HG03460 (cell line): ENCODE data around the gene SSBP4.
A peak's percentile ranks its signal among the peaks of the same experiment; 100 is the strongest.

Source experiments
- ATAC-seq: cut with Tn5 transposase; IDR thresholded peaks from one replicate; pipeline ENCODE4 v1.9.1; 2021; ENCODE audit not compliant: unreplicated experiment

The SSBP4 gene

GRCh38 chr19:18431351-18432197, 12.4 kb downstream of the SSBP4 start:
- no peak for ATAC-seq

- no peak for ATAC-seq
Measured at GRCh38 chr19:18432275-18433014, 13.2 kb downstream of the SSBP4 start.

- ATAC-seq = no peak
Measured at GRCh38 chr19:18433015-18433691, 14.0 kb downstream of the SSBP4 start.

- no peak for ATAC-seq
Measured at GRCh38 chr19:18433735-18434398, 14.7 kb downstream of the SSBP4 start.

- no peak for ATAC-seq
Measured at GRCh38 chr19:18434411-18435175, 15.4 kb downstream of the SSBP4 start.

GRCh38 chr19:18435178-18435841, 16.1 kb downstream of the SSBP4 start:
- ATAC-seq = no peak

GRCh38 chr19:18435842-18436670, 16.9 kb downstream of the SSBP4 start:
- ATAC-seq = no peak

GRCh38 chr19:18436671-18437490, 17.7 kb downstream of the SSBP4 start:
- peak; percentile 50 for ATAC-seq

GRCh38 chr19:18437491-18438330, 18.5 kb downstream of the SSBP4 start, which contains the start of gene ISYNA1:
Gene ISYNA1 (minus strand): TSS chr19:18438133. CDS start chr19:18437979, 154 bp downstream.
- no peak for ATAC-seq

GRCh38 chr19:18438331-18439024, 19.3 kb downstream of the SSBP4 start:
- no peak for ATAC-seq

GRCh38 chr19:18439025-18439909, 20.1 kb downstream of the SSBP4 start:
- no peak for ATAC-seq

GRCh38 chr19:18439910-18440237, 20.7 kb downstream of the SSBP4 start:
- no peak for ATAC-seq

GRCh38 chr19:18440415-18440877, 21.2 kb downstream of the SSBP4 start:
- ATAC-seq = no peak

GRCh38 chr19:18440936-18441803, 22.0 kb downstream of the SSBP4 start:
- ATAC-seq = no peak
